Loucy (cell line): ENCODE results near the gene COPS2.
A peak's percentile ranks its signal among the peaks of the same experiment; 100 is the strongest.

Experiments
- H2AFZ ChIP-seq: fragments of 200-600 bp; sonication (generic); 2 replicates; pipeline ENCODE4 v1.6.0; 2016; ENCODE audit warnings: antibody characterized with exemption, mild to moderate bottlenecking, low read length, moderate library complexity
- H3F3A ChIP-seq: fragments of 200-600 bp; 2 replicates; pipeline ENCODE4 v1.6.0; 2016; ENCODE audit warnings: antibody characterized with exemption, low read depth, mild to moderate bottlenecking
- H3K27me3 ChIP-seq: fragments of 200-600 bp; sonication (generic); 2 replicates; pipeline ENCODE4 v1.6.1; 2014; ENCODE audit warnings: low read length, mild to moderate bottlenecking; ENCODE audit not compliant: insufficient read depth, poor library complexity, severe bottlenecking
- H3K36me3 ChIP-seq: fragments of 200-600 bp; sonication (generic); 2 replicates; pipeline ENCODE4 v1.6.1; 2016; ENCODE audit warnings: low read length; ENCODE audit not compliant: insufficient read depth
- H3K4me1 ChIP-seq: fragments of 200-600 bp; sonication (generic); 2 replicates; pipeline ENCODE4 v1.5.1; 2014; ENCODE audit warnings: low read length, mild to moderate bottlenecking; ENCODE audit not compliant: insufficient read depth, poor library complexity, severe bottlenecking
- H3K4me2 ChIP-seq: fragments of 200-600 bp; sonication (generic); 2 replicates; pipeline ENCODE4 v1.6.0; 2014; ENCODE audit warnings: antibody characterized with exemption, low read length, low read depth, mild to moderate bottlenecking; ENCODE audit not compliant: poor library complexity, severe bottlenecking
- H3K4me3 ChIP-seq: fragments of 200-600 bp; sonication (generic); 2 replicates; pipeline ENCODE4 v1.5.1; 2014; ENCODE audit warnings: low read length, mild to moderate bottlenecking, mixed read lengths; ENCODE audit not compliant: poor library complexity, severe bottlenecking
- H3K79me2 ChIP-seq: fragments of 200-600 bp; sonication (generic); 2 replicates; pipeline ENCODE4 v1.6.1; 2014; ENCODE audit warnings: low read length; ENCODE audit not compliant: insufficient read depth
- H3K9ac ChIP-seq: fragments of 200-600 bp; sonication (generic); 2 replicates; pipeline ENCODE4 v1.6.0; 2014; ENCODE audit warnings: mild to moderate bottlenecking, low read depth, low read length, moderate library complexity; ENCODE audit not compliant: poor library complexity, severe bottlenecking
- H3K9me2 ChIP-seq: fragments of 200-600 bp; sonication (generic); replicated peaks from 2 replicates; pipeline ENCODE4 v1.6.1; 2016; ENCODE audit warnings: low read depth, low read length, mixed read lengths
- H3K9me3 ChIP-seq: fragments of 200-600 bp; sonication (generic); 2 replicates; pipeline ENCODE4 v1.6.1; 2014; ENCODE audit warnings: mild to moderate bottlenecking, antibody characterized with exemption, low read length, low read depth; ENCODE audit not compliant: insufficient read depth
- H4K20me1 ChIP-seq: fragments of 200-600 bp; sonication (generic); 2 replicates; pipeline ENCODE4 v1.6.0; 2014; ENCODE audit warnings: antibody characterized with exemption, low read length, mild to moderate bottlenecking; ENCODE audit not compliant: insufficient read depth, poor library complexity, severe bottlenecking
- EZH2phosphoT487 ChIP-seq: fragments of 200-600 bp; IDR thresholded peaks from 2 replicates; pipeline ENCODE4 v1.6.1; 2018; ENCODE audit warnings: antibody characterized with exemption, mild to moderate bottlenecking, moderate library complexity, borderline replicate concordance
- TF ChIP-seq, protein P1 (sequence below): fragments of 200-600 bp; sonication (generic); conservative IDR thresholded peaks from 2 replicates; pipeline ENCODE4 v1.5.1; 2014; ENCODE audit warnings: mild to moderate bottlenecking, antibody characterized with exemption, low read length

COPS2 gene

DNA sequence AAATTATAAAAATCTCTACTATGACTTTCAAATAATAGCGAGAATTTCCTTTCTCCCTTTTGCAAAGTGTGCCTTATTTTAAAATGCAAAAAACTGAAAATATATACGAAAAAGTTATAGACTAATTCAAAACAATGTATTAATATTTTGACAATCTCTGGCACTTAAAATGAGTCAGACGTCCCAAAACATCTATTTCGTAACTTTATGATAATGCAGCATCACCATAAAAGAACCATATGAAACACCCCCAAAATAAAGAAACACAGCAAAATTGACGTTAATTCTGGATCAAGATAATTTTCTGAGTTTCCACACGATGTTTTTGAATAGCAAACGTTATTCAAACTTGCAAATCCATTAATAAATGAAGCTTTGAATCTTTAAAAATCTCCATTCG lies 1.0 kb downstream of the COPS2 start:
- Histone ChIP-seq H3K9me2 (no peaks in the 10 kb centered on the region), H3K9me3 (no peaks in the 10 kb centered on the region), H3K4me3 (peak overlapping the region; percentile 85), H3K79me2 (peaks cover 64% of the 10 kb centered on the region), H4K20me1 (peaks cover 52% of the 10 kb centered on the region), H2AFZ (no peak overlapping the region), H3K27me3 (no peaks in the 10 kb centered on the region), H3F3A (no peaks in the 10 kb centered on the region), H3K36me3 (no peaks in the 10 kb centered on the region), H3K4me2 (peak overlapping the region; percentile 99), H3K9ac (peak overlapping the region; percentile 92), H3K4me1 (peaks cover 45% of the 10 kb centered on the region)
- TF ChIP-seq, protein P1, sequence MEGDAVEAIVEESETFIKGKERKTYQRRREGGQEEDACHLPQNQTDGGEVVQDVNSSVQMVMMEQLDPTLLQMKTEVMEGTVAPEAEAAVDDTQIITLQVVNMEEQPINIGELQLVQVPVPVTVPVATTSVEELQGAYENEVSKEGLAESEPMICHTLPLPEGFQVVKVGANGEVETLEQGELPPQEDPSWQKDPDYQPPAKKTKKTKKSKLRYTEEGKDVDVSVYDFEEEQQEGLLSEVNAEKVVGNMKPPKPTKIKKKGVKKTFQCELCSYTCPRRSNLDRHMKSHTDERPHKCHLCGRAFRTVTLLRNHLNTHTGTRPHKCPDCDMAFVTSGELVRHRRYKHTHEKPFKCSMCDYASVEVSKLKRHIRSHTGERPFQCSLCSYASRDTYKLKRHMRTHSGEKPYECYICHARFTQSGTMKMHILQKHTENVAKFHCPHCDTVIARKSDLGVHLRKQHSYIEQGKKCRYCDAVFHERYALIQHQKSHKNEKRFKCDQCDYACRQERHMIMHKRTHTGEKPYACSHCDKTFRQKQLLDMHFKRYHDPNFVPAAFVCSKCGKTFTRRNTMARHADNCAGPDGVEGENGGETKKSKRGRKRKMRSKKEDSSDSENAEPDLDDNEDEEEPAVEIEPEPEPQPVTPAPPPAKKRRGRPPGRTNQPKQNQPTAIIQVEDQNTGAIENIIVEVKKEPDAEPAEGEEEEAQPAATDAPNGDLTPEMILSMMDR: no peak
- TF ChIP-seq EZH2phosphoT487: no peak

- Histone ChIP-seq H2AFZ (no peak overlapping the region), H3K79me2 (peaks cover 80% of the 10 kb centered on the region), H3K36me3 (no peaks in the 10 kb centered on the region), H3K9me3 (no peaks in the 10 kb centered on the region), H3K4me3 (peak overlapping the region; percentile 85), H4K20me1 (peaks cover 68% of the 10 kb centered on the region), H3K4me1 (peaks cover 54% of the 10 kb centered on the region), H3K9ac (peak overlapping the region; percentile 92), H3K27me3 (no peaks in the 10 kb centered on the region), H3K9me2 (no peaks in the 10 kb centered on the region), H3K4me2 (peak overlapping the region; percentile 99), H3F3A (no peaks in the 10 kb centered on the region)
- TF ChIP-seq, protein P1: no peak
- TF ChIP-seq EZH2phosphoT487: no peak
These were observed 2.7 kb downstream of the COPS2 start for GRCh38 chr15:49152552-49153312.

DNA sequence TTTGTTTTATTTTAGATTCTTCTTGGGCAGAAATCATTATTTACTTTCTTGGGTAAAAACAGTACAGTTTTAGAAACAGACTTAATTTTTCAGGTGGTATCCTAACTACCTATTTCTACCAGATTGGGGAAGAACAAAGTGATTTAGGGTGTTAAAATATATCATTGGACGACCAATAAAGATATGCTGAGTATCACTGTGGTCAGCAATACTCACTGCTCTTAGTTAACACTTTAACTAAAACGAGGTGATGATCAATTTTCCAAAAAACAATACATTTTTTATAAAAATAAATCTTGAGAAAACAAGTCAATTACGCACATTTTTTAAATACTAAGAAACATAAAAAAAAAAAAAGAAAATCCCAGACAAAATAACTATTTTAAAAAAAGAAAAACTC lies 3.6 kb downstream of the COPS2 start:
- no peaks in the 10 kb centered on the region for H3K9me3 ChIP-seq
- no peaks in the 10 kb centered on the region for H3K36me3 ChIP-seq
- TF ChIP-seq EZH2phosphoT487: no peak
- TF ChIP-seq, protein P1: no peak
- H3K79me2 ChIP-seq: peaks cover 89% of the 10 kb centered on the region
- H3K9me2 ChIP-seq: no peaks in the 10 kb centered on the region
- H3K9ac ChIP-seq: no peak overlapping the region
- no peaks in the 10 kb centered on the region for H3F3A ChIP-seq
- peak overlapping the region; percentile 99 for H3K4me2 ChIP-seq
- peaks cover 77% of the 10 kb centered on the region for H4K20me1 ChIP-seq
- H3K4me3 ChIP-seq: peak overlapping the region; percentile 85
- no peaks in the 10 kb centered on the region for H3K27me3 ChIP-seq
- H3K4me1 ChIP-seq: peaks cover 58% of the 10 kb centered on the region
- no peak overlapping the region for H2AFZ ChIP-seq
